ENCODE data around the gene KLHDC4.

KLHDC4 gene

GRCh38 chr16:87725596-87726235 lies 40.1 kb downstream of the KLHDC4 start:
- peak; percentile 10 for DNase-seq
- Histone ChIP-seq H3K56ac (ENCODE audit: low read length) (no peak overlapping the region), H3K23ac (ENCODE audit: low read length) (no peak overlapping the region), H3K4me1 (ENCODE audit: control insufficient read depth, low read depth, low read length) (no peaks in the 10 kb centered on the region), H3K27ac (ENCODE audit: low read depth, low read length) (no peak overlapping the region), H2BK120ac (ENCODE audit: low read depth, low read length) (no peak overlapping the region), H4K8ac (ENCODE audit: low read depth, low read length) (no peak overlapping the region), H3K36me3 (ENCODE audit: control insufficient read depth, insufficient read depth, low read length) (peaks cover 6% of the 10 kb centered on the region), H3K4me2 (ENCODE audit: low read length) (no peak overlapping the region), H2BK5ac (ENCODE audit: low read length) (no peak overlapping the region), H3K27me3 (ENCODE audit: insufficient read depth, low read length, poor library complexity) (no peaks in the 10 kb centered on the region), H3K79me1 (ENCODE audit: low read length) (peaks cover 2% of the 10 kb centered on the region), H3K9ac (ENCODE audit: low read length) (no peak overlapping the region), H3K4me3 (ENCODE audit: low read length) (no peak overlapping the region), H3K18ac (ENCODE audit: low read length) (no peak overlapping the region), H4K5ac (ENCODE audit: low read length) (no peak overlapping the region), H2AK5ac (ENCODE audit: low read length) (no peak overlapping the region), H3K79me2 (ENCODE audit: control insufficient read depth, insufficient read depth, low read length) (no peaks in the 10 kb centered on the region), H3K4ac (ENCODE audit: low read depth, low read length) (no peak overlapping the region), H2BK15ac (replicated peaks; ENCODE audit: low read depth) (no peak overlapping the region)
- WGBS (ENCODE audit: extremely low coverage, insufficient coverage, low lambda C conversion rate) = no CpG with 5 or more reads among the region's 28 CpGs

- peaks cover 4% of the 10 kb centered on the region for H3K36me3 ChIP-seq (ENCODE audit: control insufficient read depth, insufficient read depth, low read length)
- no peak overlapping the region for H3K4ac ChIP-seq (ENCODE audit: low read depth, low read length)
- no peak overlapping the region for H3K9ac ChIP-seq (ENCODE audit: low read length)
- H3K27ac ChIP-seq (ENCODE audit: low read depth, low read length) = no peak overlapping the region
- no peak overlapping the region for H3K23ac ChIP-seq (ENCODE audit: low read length)
- no peaks in the 10 kb centered on the region for H3K4me1 ChIP-seq (ENCODE audit: control insufficient read depth, low read depth, low read length)
- peaks cover 2% of the 10 kb centered on the region for H3K79me1 ChIP-seq (ENCODE audit: low read length)
- H4K8ac ChIP-seq (ENCODE audit: low read depth, low read length) = no peak overlapping the region
- H2BK15ac ChIP-seq (replicated peaks; ENCODE audit: low read depth) = no peak overlapping the region
- WGBS (ENCODE audit: extremely low coverage, insufficient coverage, low lambda C conversion rate) = no CpG with 5 or more reads among the region's 19 CpGs
- no peak overlapping the region for H2AK5ac ChIP-seq (ENCODE audit: low read length)
- H3K18ac ChIP-seq (ENCODE audit: low read length) = no peak overlapping the region
- no peak overlapping the region for H3K4me3 ChIP-seq (ENCODE audit: low read length)
- H3K27me3 ChIP-seq (ENCODE audit: insufficient read depth, low read length, poor library complexity) = no peaks in the 10 kb centered on the region
- no peak overlapping the region for H3K4me2 ChIP-seq (ENCODE audit: low read length)
- H4K5ac ChIP-seq (ENCODE audit: low read length) = no peak overlapping the region
- H3K79me2 ChIP-seq (ENCODE audit: control insufficient read depth, insufficient read depth, low read length) = no peaks in the 10 kb centered on the region
- DNase-seq = no peak
- no peak overlapping the region for H3K56ac ChIP-seq (ENCODE audit: low read length)
- no peak overlapping the region for H2BK5ac ChIP-seq (ENCODE audit: low read length)
- no peak overlapping the region for H2BK120ac ChIP-seq (ENCODE audit: low read depth, low read length)
Measured at GRCh38 chr16:87724490-87725291, 41.1 kb downstream of the KLHDC4 start.

GRCh38 chr16:87723226-87723623 lies 42.6 kb downstream of the KLHDC4 start:
- Histone ChIP-seq H2BK5ac (ENCODE audit: low read length) (no peak overlapping the region), H2BK15ac (replicated peaks; ENCODE audit: low read depth) (no peak overlapping the region), H3K23ac (ENCODE audit: low read length) (no peak overlapping the region), H3K79me2 (ENCODE audit: control insufficient read depth, insufficient read depth, low read length) (no peaks in the 10 kb centered on the region), H3K27ac (ENCODE audit: low read depth, low read length) (no peak overlapping the region), H3K4me2 (ENCODE audit: low read length) (no peak overlapping the region), H3K79me1 (ENCODE audit: low read length) (peaks cover 2% of the 10 kb centered on the region), H3K9ac (ENCODE audit: low read length) (no peak overlapping the region), H2BK120ac (ENCODE audit: low read depth, low read length) (no peak overlapping the region), H4K5ac (ENCODE audit: low read length) (no peak overlapping the region), H3K36me3 (ENCODE audit: control insufficient read depth, insufficient read depth, low read length) (peaks cover 4% of the 10 kb centered on the region), H3K56ac (ENCODE audit: low read length) (no peak overlapping the region), H4K8ac (ENCODE audit: low read depth, low read length) (no peak overlapping the region), H2AK5ac (ENCODE audit: low read length) (no peak overlapping the region), H3K4me3 (ENCODE audit: low read length) (no peak overlapping the region), H3K18ac (ENCODE audit: low read length) (no peak overlapping the region), H3K4ac (ENCODE audit: low read depth, low read length) (no peak overlapping the region), H3K27me3 (ENCODE audit: insufficient read depth, low read length, poor library complexity) (no peaks in the 10 kb centered on the region), H3K4me1 (ENCODE audit: control insufficient read depth, low read depth, low read length) (no peaks in the 10 kb centered on the region)
- WGBS (ENCODE audit: extremely low coverage, insufficient coverage, low lambda C conversion rate) = 100% methylated on average over 1 of the region's 12 CpGs
- DNase-seq = no peak

- H2BK5ac ChIP-seq (ENCODE audit: low read length) = no peak overlapping the region
- H3K18ac ChIP-seq (ENCODE audit: low read length) = no peak overlapping the region
- H3K4me2 ChIP-seq (ENCODE audit: low read length) = no peak overlapping the region
- no peak overlapping the region for H2AK5ac ChIP-seq (ENCODE audit: low read length)
- no peak overlapping the region for H3K4me3 ChIP-seq (ENCODE audit: low read length)
- no peak overlapping the region for H3K27ac ChIP-seq (ENCODE audit: low read depth, low read length)
- no peak for DNase-seq
- peaks cover 4% of the 10 kb centered on the region for H3K36me3 ChIP-seq (ENCODE audit: control insufficient read depth, insufficient read depth, low read length)
- no peaks in the 10 kb centered on the region for H3K4me1 ChIP-seq (ENCODE audit: control insufficient read depth, low read depth, low read length)
- no peak overlapping the region for H4K8ac ChIP-seq (ENCODE audit: low read depth, low read length)
- H2BK15ac ChIP-seq (replicated peaks; ENCODE audit: low read depth) = no peak overlapping the region
- H3K4ac ChIP-seq (ENCODE audit: low read depth, low read length) = no peak overlapping the region
- no peak overlapping the region for H3K9ac ChIP-seq (ENCODE audit: low read length)
- H3K79me1 ChIP-seq (ENCODE audit: low read length) = peaks cover 2% of the 10 kb centered on the region
- WGBS (ENCODE audit: extremely low coverage, insufficient coverage, low lambda C conversion rate) = no CpG with 5 or more reads among the region's 19 CpGs
- no peak overlapping the region for H2BK120ac ChIP-seq (ENCODE audit: low read depth, low read length)
- no peak overlapping the region for H3K23ac ChIP-seq (ENCODE audit: low read length)
- no peak overlapping the region for H4K5ac ChIP-seq (ENCODE audit: low read length)
- H3K56ac ChIP-seq (ENCODE audit: low read length) = no peak overlapping the region
- no peaks in the 10 kb centered on the region for H3K27me3 ChIP-seq (ENCODE audit: insufficient read depth, low read length, poor library complexity)
- no peaks in the 10 kb centered on the region for H3K79me2 ChIP-seq (ENCODE audit: control insufficient read depth, insufficient read depth, low read length)
Measured at GRCh38 chr16:87722590-87723225, 43.1 kb downstream of the KLHDC4 start.

- H3K18ac ChIP-seq (ENCODE audit: low read length) = no peak overlapping the region
- DNase-seq = no peak
- H3K27ac ChIP-seq (ENCODE audit: low read depth, low read length) = no peak overlapping the region
- H4K8ac ChIP-seq (ENCODE audit: low read depth, low read length) = no peak overlapping the region
- H3K79me2 ChIP-seq (ENCODE audit: control insufficient read depth, insufficient read depth, low read length) = no peaks in the 10 kb centered on the region
- H2BK5ac ChIP-seq (ENCODE audit: low read length) = no peak overlapping the region
- H3K4me1 ChIP-seq (ENCODE audit: control insufficient read depth, low read depth, low read length) = no peaks in the 10 kb centered on the region
- no peak overlapping the region for H2AK5ac ChIP-seq (ENCODE audit: low read length)
- no peaks in the 10 kb centered on the region for H3K27me3 ChIP-seq (ENCODE audit: insufficient read depth, low read length, poor library complexity)
- no CpG with 5 or more reads among the region's 33 CpGs for WGBS (ENCODE audit: extremely low coverage, insufficient coverage, low lambda C conversion rate)
- no peak overlapping the region for H2BK15ac ChIP-seq (replicated peaks; ENCODE audit: low read depth)
- no peak overlapping the region for H3K23ac ChIP-seq (ENCODE audit: low read length)
- no peak overlapping the region for H2BK120ac ChIP-seq (ENCODE audit: low read depth, low read length)
- no peak overlapping the region for H3K4me3 ChIP-seq (ENCODE audit: low read length)
- H3K79me1 ChIP-seq (ENCODE audit: low read length) = peaks cover 2% of the 10 kb centered on the region
- no peak overlapping the region for H3K4me2 ChIP-seq (ENCODE audit: low read length)
- H3K56ac ChIP-seq (ENCODE audit: low read length) = no peak overlapping the region
- peaks cover 5% of the 10 kb centered on the region for H3K36me3 ChIP-seq (ENCODE audit: control insufficient read depth, insufficient read depth, low read length)
- no peak overlapping the region for H4K5ac ChIP-seq (ENCODE audit: low read length)
- H3K9ac ChIP-seq (ENCODE audit: low read length) = no peak overlapping the region
- no peak overlapping the region for H3K4ac ChIP-seq (ENCODE audit: low read depth, low read length)
Measured at GRCh38 chr16:87721622-87722585, 43.9 kb downstream of the KLHDC4 start.
